UCSD-AML1 (cell line): ENCODE measurements around the gene TFPI.
A peak's percentile ranks its signal among the peaks of the same experiment; 100 is the strongest.

Experiments
- DNase-seq: peaks from one replicate; lab custom pipeline; 2025; ENCODE audit not compliant: unreplicated experiment; lab: John Stamatoyannopoulos, UW

Gene TFPI

GRCh38 chr2:187469538-187469937 lies 84.7 kb downstream of the TFPI start:
- DNase-seq, result no peak

- DNase-seq, result no peak
Observed at GRCh38 chr2:187468262-187468661, 86.0 kb downstream of the TFPI start.

GRCh38 chr2:187466129-187466792 lies 88.0 kb downstream of the TFPI start:
- no peak for DNase-seq

- no peak for DNase-seq
Observed at GRCh38 chr2:187462839-187463238, 91.4 kb downstream of the TFPI start.

GRCh38 chr2:187461294-187462261 lies 92.7 kb downstream of the TFPI start:
- peak; percentile 6 for DNase-seq

- no peak for DNase-seq
Observed at GRCh38 chr2:187459256-187459655, 95.0 kb downstream of the TFPI start.

GRCh38 chr2:187453078-187453641 lies 101.1 kb downstream of the TFPI start:
- no peak for DNase-seq

- DNase-seq, result no peak
Observed at GRCh38 chr2:187451510-187451909, 102.7 kb downstream of the TFPI start.

- DNase-seq, result no peak
Observed at GRCh38 chr2:187447336-187447735, 106.9 kb downstream of the TFPI start.

- DNase-seq, result no peak
Observed at GRCh38 chr2:187446711-187447110, 107.5 kb downstream of the TFPI start.

GRCh38 chr2:187445051-187445450 lies 109.2 kb downstream of the TFPI start:
- no peak for DNase-seq

GRCh38 chr2:187442778-187443177 lies 111.5 kb downstream of the TFPI start:
- DNase-seq, result no peak

- no peak for DNase-seq
Observed at GRCh38 chr2:187442378-187442777, 111.9 kb downstream of the TFPI start.

GRCh38 chr2:187440101-187440675 lies 114.0 kb downstream of the TFPI start:
- DNase-seq, result no peak

- no peak for DNase-seq
Observed at GRCh38 chr2:187438455-187438854, 115.8 kb downstream of the TFPI start.

- DNase-seq, result no peak
Observed at GRCh38 chr2:187435756-187436155, 118.5 kb downstream of the TFPI start.

- DNase-seq, result no peak
Observed at GRCh38 chr2:187435078-187435477, 119.2 kb downstream of the TFPI start.

GRCh38 chr2:187434342-187434785 lies 119.9 kb downstream of the TFPI start:
- DNase-seq, result no peak

- DNase-seq, result no peak
Observed at GRCh38 chr2:187431911-187432310, 122.3 kb downstream of the TFPI start.

- DNase-seq, result no peak
Observed at GRCh38 chr2:187429989-187430388, 124.2 kb downstream of the TFPI start.

- no peak for DNase-seq
Observed at GRCh38 chr2:187424146-187424545, 130.1 kb downstream of the TFPI start.
